ENCODE measurements around the gene MCC.
A peak's percentile ranks its signal among the peaks of the same experiment; 100 is the strongest.

The MCC gene

GRCh38 chr5:112976432-112977309 lies 511.6 kb downstream of the MCC start, which contains the start of gene DCP2:
DCP2 (plus strand) TSS chr5:112976798; CDS start chr5:112976934, 136 bp downstream.
- DNase-seq (ENCODE audit: low read depth) = peak; percentile 96

DNA sequence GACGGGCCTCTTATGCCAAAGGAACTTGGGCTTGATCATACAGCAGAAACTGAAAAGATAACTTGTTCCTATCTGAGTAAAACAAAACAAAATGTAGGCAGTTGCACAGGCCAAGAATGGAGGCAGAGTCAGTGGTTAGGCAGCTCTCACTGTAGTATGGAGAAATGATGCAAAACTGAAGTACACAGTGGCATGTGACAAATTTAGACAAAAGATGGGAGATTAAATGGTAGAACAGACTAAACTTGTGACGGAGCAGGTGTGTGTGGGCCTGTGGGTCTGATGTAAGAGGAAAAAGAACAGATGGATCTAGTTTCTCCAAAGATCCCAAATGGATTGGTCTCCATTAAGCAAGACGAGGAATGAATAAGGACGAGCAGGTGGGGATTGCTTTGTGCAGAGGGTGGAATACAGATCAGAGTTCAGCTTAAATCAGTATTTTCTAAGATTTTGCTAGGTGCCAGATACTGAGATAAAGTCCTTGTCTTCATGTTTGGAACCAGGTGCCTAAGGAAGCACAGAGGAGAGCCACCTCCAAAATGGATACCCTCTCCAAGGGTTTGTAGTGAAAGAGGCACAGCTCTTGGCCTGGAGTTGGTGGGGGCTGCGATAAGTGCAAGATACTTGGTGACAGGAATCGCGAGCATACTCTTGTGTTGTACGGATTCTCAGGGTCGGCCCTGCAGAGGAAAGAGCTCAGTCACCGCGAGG lies 512.4 kb downstream of the MCC start:
- no peak for DNase-seq (ENCODE audit: low read depth)

DNA sequence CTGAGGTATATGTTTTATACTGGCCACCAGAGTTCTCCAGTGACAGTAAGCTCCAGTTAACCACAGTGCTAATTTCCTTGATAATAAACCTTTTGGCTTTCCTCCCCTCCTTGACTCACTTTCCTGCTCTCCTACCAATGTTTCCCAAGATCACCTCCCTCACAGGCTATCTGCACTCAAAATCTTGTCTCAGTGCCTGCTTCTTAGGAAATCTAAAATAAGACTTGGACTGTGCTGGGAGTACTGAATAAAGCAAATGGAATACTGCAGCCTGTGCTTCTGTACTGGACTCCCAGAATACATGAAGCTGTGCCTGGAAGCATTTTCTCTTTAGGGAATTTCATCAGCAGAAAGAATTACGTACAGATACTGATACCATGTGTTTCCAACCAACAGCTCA lies 513.4 kb downstream of the MCC start:
- DNase-seq (ENCODE audit: low read depth) = no peak

DNA sequence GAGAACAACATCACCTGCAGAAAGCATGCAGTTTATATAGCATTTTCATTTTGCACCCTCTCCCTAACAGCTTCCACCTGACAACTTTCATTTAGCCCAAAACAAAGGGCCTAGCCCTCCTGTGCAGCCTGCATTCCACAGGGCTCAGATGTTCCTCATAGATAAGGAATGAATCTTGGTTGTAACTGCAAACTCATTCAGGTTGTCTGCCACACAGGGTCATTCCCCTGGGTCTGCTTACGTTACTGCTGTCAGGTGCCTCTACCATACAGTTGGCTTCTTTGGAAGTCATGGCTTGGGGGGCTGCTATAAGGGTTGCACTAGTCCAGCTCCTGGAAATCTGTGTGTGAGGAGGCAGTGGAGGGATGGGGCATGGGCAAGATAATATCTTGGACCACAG lies 514.3 kb downstream of the MCC start:
- no peak for DNase-seq (ENCODE audit: low read depth)

DNA sequence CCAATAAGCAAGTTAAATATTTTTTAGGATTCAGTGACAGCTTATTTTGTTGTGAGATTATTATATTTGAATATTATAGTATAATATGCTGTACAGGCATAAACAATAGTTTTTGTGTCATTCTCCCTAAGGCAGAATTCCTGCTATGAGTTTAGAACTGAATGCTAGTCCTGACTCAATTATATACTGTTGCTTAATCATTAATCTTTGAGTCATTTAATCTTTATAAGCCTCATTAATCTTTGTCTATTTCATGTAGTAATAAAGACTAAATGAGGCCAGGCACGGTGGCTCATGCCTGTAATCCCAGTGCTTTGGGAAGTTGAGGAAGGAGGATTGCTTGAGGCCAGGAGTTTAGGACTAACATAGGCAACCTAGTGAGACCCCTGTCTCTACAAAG lies 515.2 kb downstream of the MCC start:
- DNase-seq (ENCODE audit: low read depth) = no peak

All from GM04503 (cell line).